ENCODE results near the gene FGF12.

FGF12 gene

DNA sequence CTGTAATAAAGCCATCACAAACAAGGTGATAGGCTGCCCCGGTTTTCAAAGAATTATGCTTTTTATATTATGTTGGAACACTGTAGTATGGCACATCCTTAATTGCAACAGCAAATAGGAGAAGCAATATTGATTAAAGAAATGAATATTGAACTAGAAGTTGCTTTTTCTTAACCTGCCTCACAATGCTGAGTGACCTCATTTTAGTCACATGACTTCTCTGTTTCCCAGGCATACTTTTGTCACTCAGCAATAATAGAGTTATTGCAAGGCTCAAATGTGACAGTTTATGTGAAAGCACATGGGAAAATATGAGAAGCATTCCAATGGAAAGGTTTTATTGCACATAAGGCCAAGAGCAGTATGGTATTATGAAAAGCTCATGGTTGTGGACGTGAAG, 400.7 kb downstream of the FGF12 start:
- TF ChIP-seq, protein P1, sequence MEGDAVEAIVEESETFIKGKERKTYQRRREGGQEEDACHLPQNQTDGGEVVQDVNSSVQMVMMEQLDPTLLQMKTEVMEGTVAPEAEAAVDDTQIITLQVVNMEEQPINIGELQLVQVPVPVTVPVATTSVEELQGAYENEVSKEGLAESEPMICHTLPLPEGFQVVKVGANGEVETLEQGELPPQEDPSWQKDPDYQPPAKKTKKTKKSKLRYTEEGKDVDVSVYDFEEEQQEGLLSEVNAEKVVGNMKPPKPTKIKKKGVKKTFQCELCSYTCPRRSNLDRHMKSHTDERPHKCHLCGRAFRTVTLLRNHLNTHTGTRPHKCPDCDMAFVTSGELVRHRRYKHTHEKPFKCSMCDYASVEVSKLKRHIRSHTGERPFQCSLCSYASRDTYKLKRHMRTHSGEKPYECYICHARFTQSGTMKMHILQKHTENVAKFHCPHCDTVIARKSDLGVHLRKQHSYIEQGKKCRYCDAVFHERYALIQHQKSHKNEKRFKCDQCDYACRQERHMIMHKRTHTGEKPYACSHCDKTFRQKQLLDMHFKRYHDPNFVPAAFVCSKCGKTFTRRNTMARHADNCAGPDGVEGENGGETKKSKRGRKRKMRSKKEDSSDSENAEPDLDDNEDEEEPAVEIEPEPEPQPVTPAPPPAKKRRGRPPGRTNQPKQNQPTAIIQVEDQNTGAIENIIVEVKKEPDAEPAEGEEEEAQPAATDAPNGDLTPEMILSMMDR (IDR thresholded peaks at IDR 0.05) = no peak

DNA sequence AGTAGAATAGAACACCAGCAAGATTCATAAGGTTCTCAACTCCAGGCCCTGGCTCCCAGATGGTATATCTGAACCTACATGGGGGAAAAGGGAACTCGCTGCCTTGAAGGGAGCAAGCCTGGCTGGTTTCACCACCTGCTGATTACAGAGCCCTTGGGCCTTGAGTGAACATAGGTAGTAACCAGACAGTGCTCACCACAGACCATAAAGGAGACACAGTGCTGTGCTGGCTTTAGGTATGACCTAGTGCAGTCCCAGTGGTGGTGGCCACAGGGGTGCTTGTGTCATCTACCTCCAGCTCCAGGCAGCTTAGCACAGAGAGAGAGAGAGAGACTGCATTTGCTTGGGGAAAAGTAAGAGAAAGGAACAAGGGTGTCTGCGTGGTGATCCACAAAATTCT, 409.8 kb downstream of the FGF12 start:
- TF ChIP-seq, protein P1 (IDR thresholded peaks at IDR 0.05) = no peak

DNA sequence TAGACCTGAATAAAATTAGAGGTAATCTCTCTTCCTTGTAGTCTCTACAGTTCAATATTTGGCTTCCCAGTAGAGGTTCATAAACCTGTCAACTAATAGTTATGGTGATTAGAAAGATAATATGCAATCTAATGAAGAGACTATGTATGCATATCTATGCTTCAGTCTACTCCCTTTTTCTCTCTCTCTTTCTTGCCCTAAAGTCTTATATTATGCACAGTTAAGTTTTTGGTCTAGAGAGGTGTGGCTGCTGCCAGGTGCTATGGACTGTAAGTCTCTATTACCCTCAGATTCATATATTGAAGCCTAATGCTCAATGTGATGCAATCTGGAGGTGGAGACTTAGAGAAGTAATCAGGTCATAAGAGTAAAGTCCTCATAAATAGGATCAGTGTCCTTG, 413.7 kb downstream of the FGF12 start:
- TF ChIP-seq, protein P1 (IDR thresholded peaks at IDR 0.05) = no peak

DNA sequence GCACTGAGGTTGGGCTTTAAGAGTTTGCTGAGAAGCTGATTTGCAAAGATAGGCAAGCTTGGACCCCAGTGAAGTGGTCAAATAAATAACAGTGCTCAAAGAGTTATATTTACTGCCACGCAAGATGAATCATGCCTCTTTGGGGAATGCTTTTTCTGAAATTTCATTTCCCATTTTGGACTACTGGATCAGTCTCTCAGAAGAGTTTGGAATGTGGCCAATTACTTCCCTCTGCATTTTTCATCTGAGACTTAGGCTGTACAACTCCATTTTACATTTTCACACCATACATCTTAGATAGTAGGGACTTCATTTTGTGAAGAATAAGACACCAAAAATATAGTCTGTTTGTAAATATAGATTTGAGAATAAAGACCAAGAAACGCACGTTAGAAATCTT, 419.7 kb downstream of the FGF12 start:
- TF ChIP-seq, protein P1 (IDR thresholded peaks at IDR 0.05) = no peak

DNA sequence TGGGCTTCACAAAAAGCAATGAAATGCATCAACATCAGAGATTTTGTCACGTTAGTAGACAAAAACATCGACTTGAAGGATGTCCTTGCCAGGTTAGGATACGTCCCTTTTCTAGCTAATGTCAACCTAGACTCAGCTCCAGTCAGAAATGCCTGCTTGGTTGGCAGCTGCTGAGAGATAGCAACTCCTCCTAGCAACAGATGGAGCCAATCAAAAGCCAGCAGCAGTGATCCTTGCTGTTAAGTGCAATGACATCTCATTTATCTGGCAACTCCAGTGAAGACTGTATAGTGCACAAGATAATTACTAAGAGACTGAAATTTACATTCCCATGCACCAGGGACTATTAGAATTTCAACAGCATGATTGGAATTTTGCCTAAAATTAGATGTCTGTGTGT, 424.1 kb downstream of the FGF12 start:
- TF ChIP-seq, protein P1 (IDR thresholded peaks at IDR 0.05) = no peak

DNA sequence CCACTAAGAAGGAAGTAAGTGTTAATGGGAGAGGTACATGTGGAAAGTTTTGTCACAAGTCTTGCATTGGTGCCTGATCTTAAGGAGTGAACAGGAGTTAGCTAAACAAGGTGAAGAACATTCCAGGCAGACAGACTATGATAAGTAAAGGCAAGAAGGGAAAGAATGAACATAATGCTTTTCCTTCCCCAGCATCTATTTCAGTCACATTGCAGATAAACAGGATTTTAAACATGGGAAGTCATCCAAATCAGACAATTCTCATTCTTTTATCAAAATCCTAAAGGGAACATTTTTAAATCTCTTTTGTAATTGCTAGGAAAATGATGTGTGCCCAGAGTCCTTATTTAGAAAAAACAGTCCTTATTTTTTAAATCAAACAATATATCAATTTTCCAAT, 424.6 kb downstream of the FGF12 start:
- TF ChIP-seq, protein P1 (IDR thresholded peaks at IDR 0.05) = no peak

DNA sequence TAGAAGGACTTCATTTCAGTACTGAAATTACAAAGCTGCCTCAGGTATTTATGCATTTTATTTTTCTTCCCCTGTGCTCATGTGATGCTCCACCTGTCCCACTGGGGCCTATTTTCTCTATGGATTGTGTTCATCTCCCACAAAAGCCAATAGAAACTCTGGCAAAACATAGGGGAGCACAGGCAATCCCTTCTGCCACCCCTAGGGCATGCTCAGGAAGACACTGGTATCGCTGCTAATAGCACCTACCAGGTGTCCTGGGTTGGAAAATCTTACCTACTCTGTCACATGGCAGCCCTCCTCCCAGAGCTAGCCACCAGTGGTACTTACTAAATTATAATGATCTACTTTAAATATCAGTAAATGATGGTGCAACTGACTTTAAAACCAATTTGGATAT, 427.4 kb downstream of the FGF12 start:
- TF ChIP-seq, protein P1 (IDR thresholded peaks at IDR 0.05) = no peak

DNA sequence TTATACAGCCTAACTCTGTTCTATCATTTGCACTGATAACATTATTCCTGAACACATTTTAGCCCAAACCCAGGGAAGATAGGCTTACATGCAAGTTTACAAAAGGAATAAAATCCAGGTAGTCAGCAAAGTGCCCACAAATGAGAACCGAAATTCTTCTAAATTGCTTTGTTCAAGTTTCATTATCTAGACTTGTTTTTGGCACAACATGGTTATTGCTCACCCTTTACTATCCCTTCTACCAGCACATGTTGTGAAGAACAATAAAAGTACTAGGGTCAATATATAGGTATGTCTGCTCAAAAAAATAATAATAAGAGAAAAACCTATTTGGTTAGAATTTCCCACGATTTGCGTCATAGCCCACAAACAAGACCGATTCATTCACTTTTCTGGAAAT, 430.5 kb downstream of the FGF12 start:
- TF ChIP-seq, protein P1 (IDR thresholded peaks at IDR 0.05) = no peak
